Thyroid gland (tissue), 4 donors: ENCODE results near the gene TMEM259.

Experiments
- CTCF ChIP-seq, 6 experiments: fragments of 200-600 bp in 3 of 6; fragments of 450-650 bp in 3 of 6; sonication (generic) in 3 of 6; IDR thresholded peaks; one replicate each; pipeline ENCODE4 v1.5.1; 2016 to 2019; ENCODE audit warnings: antibody characterized with exemption in 6 of 6, mild to moderate bottlenecking in 2 of 6, inconsistent platforms in 1 of 6, moderate library complexity in 1 of 6
- POLR2A ChIP-seq, 2 donors: fragments of 450-650 bp; IDR thresholded peaks; one replicate each; pipeline ENCODE4 v1.6.1; 2017; ENCODE audit warnings: antibody characterized with exemption in 2 of 2, mild to moderate bottlenecking in 2 of 2, moderate library complexity in 1 of 2

- TF ChIP-seq CTCF (IDR thresholded peaks at IDR 0.05) (no peak), POLR2A (IDR thresholded peaks at IDR 0.05) (no peak)
Measured at GRCh38 chr19:1067341-1067957, 46.5 kb upstream of the TMEM259 start.
